ENCODE results near the gene AKIP1.

DNA sequence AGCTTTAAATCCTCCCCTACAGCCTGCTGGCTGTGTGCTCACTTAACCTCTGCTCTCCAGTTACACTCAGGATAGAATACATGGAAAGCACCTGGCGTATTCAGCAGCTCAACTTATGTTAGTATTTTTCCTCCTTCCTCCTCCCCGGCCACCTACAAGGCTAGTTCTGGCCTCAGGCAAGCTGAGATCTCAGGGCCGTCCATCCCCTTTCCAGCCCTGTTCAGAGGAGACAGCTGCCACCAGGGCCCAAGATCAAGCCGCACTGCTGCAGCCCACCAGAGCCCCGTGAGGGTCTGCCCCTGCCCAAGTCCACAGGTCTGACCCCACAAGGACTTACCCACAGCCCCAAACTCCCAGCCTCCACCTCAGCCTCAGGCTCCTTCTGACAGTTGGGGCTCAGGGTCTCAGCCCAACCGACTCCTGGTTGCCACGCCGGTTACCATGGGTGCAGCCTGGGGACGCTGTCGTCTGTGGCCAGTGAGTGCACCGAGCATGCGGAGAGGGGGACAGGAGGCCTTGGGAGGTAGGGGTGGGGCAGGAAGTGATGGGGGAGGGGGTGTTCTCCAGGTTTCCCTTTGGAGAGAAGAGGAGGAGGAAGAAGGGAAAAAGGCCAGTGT is 21.7 kb downstream of the AKIP1 start, which contains the start of gene C11orf16:
- TF ChIP-seq, protein P1, sequence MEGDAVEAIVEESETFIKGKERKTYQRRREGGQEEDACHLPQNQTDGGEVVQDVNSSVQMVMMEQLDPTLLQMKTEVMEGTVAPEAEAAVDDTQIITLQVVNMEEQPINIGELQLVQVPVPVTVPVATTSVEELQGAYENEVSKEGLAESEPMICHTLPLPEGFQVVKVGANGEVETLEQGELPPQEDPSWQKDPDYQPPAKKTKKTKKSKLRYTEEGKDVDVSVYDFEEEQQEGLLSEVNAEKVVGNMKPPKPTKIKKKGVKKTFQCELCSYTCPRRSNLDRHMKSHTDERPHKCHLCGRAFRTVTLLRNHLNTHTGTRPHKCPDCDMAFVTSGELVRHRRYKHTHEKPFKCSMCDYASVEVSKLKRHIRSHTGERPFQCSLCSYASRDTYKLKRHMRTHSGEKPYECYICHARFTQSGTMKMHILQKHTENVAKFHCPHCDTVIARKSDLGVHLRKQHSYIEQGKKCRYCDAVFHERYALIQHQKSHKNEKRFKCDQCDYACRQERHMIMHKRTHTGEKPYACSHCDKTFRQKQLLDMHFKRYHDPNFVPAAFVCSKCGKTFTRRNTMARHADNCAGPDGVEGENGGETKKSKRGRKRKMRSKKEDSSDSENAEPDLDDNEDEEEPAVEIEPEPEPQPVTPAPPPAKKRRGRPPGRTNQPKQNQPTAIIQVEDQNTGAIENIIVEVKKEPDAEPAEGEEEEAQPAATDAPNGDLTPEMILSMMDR (IDR thresholded peaks at IDR 0.05) = no peak
- TF ChIP-seq POLR2A (IDR thresholded peaks at IDR 0.05) (no peak), POLR2AphosphoS5 (IDR thresholded peaks at IDR 0.05) (no peak)

Data from transverse colon (tissue), 4 donors.